Hippocampal formation (tissue), 2 donors: ENCODE data around the gene B4GALT5.
"Not testable (repeated sequence)": the region's sequence is repeated elsewhere in the genome, so short reads cannot be mapped to it uniquely, and the experiment has no call there.

ENCODE experiments used
- DNase-seq, 2 donors: peaks; one replicate each; lab custom pipeline; 2025; lab: John Stamatoyannopoulos, UW

B4GALT5 gene

DNA sequence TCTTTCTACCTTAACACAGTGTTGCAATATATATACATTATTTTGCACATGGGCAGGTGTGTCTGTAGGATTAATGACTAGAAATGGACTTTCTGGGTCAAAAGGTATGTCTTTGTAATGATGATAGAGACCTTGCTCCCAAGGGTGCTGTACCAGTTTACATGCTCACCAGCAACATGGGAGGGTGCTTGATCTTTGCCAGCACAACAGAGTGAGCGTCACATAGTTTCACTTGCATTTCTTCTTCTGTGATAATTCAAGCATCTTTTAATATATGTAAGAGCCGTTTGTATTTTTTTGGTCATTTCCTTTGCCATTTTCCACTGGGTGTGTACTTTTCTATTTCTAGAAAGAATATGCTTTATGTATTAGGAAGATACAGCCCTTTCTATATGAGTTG, 23.6 kb upstream of the B4GALT5 start:
- DNase-seq: no peak

- DNase-seq: no peak
Measured at GRCh38 chr20:49729780-49730179, 16.1 kb upstream of the B4GALT5 start.

DNA sequence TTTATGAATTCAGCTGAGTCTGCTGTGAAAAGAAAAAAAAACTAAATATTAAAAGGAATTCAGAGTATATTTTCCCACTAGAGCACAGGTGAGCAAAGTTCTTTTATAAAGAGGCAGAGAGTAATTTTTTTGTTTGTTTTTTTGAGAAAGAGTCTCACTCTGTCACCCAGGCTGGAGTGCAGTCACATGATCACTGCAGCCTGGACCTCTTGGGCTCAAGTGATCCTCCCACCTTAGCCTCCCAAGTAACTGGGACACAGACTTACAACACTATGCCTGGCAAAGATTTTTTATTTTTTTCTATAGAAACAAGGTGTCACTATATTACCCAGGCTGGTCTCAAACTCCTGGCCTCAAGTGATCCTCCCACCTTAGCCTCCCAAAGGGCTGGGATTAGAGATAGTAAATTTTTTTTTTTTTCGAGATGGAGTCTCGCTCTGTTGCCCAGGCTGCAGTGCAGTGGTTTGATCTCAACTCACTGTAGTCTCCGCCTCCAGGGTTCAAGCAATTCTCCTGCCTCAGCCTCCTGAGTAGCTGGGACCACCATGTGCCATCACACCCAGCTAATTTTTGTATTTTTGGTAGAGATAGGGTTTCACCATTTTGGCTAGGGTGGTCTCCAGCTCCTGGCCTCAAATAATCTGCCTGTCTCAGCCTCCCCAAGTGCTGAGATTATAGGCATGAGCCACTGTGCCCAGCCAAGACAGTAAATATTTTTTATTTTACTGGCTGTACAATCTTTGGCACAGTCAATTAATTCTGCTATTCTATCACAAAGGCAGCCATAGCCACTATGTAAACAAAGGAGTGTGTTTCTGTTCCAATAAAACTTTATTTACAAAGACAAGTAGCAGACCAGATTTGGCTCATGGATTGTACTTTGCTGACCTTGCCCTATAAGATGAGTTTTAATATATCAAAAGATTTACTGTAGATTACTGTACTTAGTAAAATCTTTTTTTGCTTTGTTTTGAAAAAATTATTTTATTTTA, 14.5 kb upstream of the B4GALT5 start:
- DNase-seq: no peak

- DNase-seq: no peak
Measured at GRCh38 chr20:49727478-49727877, 13.8 kb upstream of the B4GALT5 start.

DNA sequence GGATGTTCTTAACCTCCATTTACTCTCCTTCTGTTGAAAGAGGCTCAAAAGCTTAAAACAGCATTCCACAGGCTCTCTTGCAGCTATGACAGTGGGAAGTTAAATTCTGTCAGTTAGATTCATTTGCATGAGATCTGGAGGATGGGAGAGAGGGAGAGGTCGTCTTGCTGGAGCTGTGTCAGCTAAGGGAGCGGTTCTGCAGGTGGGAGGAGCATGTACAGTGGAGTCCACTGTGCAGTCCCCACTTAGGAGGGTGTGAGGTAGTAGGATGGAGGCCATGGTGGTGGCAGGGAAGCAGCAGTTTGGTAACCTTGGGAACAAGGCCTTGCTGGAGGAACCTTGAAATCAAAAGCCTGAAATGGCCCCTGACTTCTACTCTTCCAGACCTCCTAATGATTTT, 12.0 kb upstream of the B4GALT5 start:
- no peak for DNase-seq

- not testable (repeated sequence) for DNase-seq
Measured at GRCh38 chr20:49725224-49725606, 11.5 kb upstream of the B4GALT5 start.

- DNase-seq: no peak
Measured at GRCh38 chr20:49724408-49725223, 10.9 kb upstream of the B4GALT5 start.

GRCh38 chr20:49723758-49724157, 10.1 kb upstream of the B4GALT5 start:
- DNase-seq: not testable (repeated sequence)

- DNase-seq: not testable (repeated sequence)
Measured at GRCh38 chr20:49721326-49721725, 7.6 kb upstream of the B4GALT5 start.

GRCh38 chr20:49715466-49715865, 1.8 kb upstream of the B4GALT5 start:
- DNase-seq: no peak

DNA sequence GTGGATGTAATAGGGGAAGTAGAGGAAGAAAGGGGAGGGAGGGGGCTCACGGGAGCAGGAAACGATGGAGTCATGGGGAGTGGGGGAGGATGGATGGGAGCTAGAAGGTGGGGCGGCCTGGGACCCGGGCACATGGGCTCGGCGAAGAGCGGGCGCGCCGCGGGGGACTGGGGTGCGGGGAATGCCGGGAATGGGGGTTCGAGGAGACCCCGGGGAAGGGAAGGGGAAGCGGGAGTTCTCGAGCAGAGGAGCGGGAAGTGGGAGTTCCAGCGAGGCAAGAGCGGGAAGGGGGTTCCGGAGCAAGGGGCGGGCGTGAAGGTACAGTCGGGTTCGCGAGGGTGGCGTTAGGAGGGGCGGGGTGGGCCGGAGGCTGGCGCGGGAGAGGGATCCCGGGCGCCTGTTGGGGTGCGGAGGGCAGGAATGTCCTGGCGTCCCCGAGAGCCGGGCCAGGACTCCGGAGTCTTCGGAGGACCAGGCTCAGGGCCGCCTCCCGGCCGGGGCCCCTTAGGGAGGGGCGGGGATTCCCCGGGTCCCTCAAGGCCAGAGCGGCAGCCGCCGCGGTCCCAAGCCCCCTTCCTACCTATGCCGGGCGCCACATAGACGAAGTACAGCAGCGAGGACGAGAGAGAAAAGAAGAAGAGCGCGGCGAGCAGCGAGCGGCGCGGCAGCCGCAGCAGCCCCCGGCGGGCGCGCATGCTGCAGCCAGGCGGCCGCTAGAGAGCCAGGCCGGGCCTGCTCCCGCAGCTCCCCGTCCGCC, 504 bp downstream of the B4GALT5 start:
- peak in 1 of 2 donors; percentile 56 for DNase-seq

DNA sequence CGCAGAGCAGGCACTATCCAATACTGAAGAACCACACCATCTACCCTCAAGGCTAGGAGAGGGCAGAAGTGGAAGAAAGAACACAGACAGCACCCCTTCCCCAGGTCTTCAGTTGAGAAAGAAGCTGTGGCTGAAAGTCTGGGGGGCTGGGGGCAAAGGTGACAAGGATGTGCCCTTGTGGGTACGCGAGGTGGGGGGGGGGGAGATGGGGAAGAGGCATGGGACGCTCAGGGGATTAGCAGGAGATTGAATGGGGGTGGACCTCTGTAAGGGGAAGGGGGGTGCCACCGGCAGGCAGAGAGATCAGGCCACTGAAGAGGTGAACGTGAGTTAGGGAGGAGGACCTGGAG, 1.1 kb downstream of the B4GALT5 start:
- DNase-seq: no peak

- DNase-seq: no peak
Measured at GRCh38 chr20:49712118-49712517, 1.6 kb downstream of the B4GALT5 start.

- no peak for DNase-seq
Measured at GRCh38 chr20:49711667-49711987, 2.1 kb downstream of the B4GALT5 start.

DNA sequence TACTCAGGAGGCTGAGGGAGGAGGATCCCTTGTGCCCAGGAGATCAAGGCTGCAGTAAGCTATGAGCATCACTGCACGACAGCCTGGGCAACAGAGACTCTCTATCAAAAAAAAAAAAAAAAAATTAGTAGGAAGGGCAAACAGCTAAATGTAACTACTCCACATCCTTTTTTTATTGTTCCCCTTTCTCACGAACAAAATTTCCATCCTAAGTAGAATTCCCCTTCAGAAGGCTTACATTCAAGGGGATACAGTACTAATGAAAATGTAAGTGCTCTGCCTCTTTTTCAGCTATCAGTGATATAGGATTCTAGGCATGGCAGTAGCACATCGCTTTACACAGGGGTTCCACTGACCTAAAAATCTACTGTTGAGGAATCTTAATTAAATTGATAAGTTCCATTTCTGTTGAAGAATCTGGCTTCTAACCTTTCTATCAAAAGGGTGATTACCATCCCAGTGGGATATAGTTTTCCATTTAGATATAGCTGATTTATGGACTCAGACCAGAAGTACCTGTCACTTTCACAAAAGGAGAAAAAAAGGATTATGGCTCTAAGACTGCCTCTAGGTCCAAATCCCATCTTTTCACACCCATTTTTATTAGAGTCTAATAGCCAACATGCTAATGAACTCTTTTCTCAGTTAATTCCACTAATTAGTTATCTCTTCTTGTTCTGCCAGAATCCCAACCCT, 2.6 kb downstream of the B4GALT5 start:
- no peak for DNase-seq

DNA sequence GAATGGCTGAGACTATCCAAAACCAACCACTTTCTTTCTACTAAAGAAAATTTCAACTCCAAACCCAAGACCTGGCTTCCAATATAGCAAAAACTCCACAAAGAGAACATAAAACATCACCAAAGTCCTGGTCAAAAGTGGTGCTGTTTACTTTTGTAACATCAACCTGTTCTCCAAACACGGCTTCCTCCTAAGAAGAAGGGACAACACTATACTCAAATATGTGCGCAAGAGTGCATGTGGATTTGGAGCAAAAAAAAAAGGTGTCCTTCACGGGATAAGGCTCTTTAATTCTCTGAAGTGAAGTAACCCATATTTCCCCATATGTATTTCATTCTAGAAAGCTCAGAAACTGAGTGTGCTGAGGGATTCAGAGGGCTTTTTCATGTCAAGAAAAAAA, 6.6 kb downstream of the B4GALT5 start:
- no peak for DNase-seq

DNA sequence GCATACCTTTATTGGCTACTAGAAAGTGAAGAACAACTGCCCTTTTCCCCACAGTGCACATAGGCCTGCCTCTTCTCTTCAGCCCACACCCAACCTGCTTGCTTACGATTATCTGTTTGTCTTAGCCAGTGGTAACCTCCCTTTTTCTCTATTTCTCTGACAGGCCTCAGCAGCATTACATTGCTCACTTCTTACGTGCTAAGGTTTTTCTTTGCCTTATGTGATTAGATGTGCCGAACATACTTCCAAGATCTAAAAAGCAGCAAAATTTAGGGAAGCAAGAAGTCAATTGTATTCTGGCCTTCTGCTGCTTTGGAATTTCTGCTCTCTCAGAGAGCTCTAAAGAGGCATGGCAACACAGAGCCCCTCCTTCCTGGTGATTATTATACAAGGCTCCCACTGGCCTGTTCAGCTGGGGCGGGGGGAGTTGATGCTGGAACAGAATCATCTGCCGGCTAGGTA, 7.0 kb downstream of the B4GALT5 start:
- DNase-seq: no peak

- DNase-seq: not testable (repeated sequence)
Measured at GRCh38 chr20:49705893-49706292, 7.8 kb downstream of the B4GALT5 start.

DNA sequence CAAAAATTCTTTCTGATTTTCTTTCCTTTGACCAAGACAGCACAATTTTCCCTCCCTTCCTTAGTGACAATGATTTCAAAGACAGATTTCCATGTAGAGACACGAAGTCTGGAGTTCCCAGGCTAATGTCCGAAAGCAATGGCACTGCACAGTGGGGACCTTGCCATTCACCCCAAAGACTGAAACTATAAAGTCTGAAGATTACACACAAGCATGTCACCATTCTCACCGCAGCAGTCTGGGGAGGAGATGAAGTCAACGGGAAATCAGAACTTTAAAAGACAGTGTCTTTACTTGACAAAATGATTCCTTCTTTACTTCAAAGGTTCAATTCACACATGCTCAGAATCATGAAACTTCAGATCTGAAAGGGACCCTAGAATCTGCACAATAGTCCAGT, 8.3 kb downstream of the B4GALT5 start:
- DNase-seq: no peak

DNA sequence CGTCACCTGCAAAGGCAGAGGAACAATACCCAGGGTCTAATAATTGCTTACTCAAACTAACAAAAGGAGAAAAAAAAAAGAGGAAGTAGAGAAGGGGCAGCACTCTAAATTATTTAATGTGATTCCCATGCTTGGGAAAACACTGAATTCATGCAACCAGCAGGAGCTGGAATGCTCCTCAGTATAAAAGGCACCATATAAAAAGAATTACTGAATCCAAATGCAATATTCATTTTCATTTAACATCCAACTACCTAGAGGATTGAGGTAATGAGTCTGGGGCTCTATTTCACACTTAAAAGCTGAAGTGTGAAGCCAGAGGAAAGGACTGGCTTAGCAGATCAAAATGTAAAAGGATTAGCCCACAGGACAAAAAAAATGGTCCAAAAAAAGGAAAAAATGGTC, 8.7 kb downstream of the B4GALT5 start:
- no peak for DNase-seq

DNA sequence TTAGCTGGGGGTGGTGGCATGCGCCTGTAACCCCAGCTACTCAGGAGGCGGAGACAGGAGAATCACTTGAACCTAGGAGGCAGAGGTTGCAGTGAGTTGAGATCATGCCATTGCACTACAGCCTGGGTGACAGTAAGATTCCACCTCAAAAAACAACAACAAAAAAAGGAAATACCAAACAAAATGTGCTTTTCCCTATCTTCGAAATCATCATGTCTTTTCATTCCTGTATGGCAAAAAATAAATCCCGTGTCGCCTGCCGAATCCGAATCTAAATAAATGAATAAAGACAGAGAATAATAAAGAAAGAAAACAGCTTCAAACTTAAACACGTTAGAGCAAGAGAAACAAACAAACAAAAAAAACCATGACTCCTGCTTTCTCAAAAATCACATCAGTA, 11.8 kb downstream of the B4GALT5 start:
- DNase-seq: no peak
